Hepatocyte (in vitro differentiated cells): ENCODE measurements around the gene CD86.

Source experiments
- EZH2 ChIP-seq: fragments of 200-600 bp; sonication (generic); IDR thresholded peaks from 2 replicates; pipeline ENCODE4 v1.6.1; 2016; ENCODE audit warnings: antibody characterized with exemption, mild to moderate bottlenecking, borderline replicate concordance
- TF ChIP-seq, protein P1 (sequence below): fragments of 200-600 bp; sonication (generic); IDR thresholded peaks from 2 replicates; pipeline ENCODE4 v1.5.1; 2016; ENCODE audit warnings: antibody characterized with exemption, mild to moderate bottlenecking; ENCODE audit not compliant: poor library complexity

GRCh38 chr3:122132949-122133540 is 77.9 kb downstream of the CD86 start:
- TF ChIP-seq, protein P1, sequence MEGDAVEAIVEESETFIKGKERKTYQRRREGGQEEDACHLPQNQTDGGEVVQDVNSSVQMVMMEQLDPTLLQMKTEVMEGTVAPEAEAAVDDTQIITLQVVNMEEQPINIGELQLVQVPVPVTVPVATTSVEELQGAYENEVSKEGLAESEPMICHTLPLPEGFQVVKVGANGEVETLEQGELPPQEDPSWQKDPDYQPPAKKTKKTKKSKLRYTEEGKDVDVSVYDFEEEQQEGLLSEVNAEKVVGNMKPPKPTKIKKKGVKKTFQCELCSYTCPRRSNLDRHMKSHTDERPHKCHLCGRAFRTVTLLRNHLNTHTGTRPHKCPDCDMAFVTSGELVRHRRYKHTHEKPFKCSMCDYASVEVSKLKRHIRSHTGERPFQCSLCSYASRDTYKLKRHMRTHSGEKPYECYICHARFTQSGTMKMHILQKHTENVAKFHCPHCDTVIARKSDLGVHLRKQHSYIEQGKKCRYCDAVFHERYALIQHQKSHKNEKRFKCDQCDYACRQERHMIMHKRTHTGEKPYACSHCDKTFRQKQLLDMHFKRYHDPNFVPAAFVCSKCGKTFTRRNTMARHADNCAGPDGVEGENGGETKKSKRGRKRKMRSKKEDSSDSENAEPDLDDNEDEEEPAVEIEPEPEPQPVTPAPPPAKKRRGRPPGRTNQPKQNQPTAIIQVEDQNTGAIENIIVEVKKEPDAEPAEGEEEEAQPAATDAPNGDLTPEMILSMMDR, result no peak
- TF ChIP-seq EZH2, result no peak
